HFFc6 (cell line): ENCODE data around the gene TMEM179. TPM values are rescaled to one million over a fixed set of nuclear protein-coding genes. Genes with fewer than 3 reads are reported as not detected.

Source experiments
- DNase-seq: peaks from one replicate; pipeline ENCODE4 v3.0.0-alpha.2; 2018
- H3K27ac Mint-ChIP-seq: 2 replicates; pipeline ENCODE4 v1.8.0; 2020; ENCODE audit warnings: mild to moderate bottlenecking, mixed read lengths
- H3K27me3 Mint-ChIP-seq: 2 replicates; pipeline ENCODE4 v1.8.0; 2021; ENCODE audit warnings: mild to moderate bottlenecking, moderate library complexity, mixed read lengths; ENCODE audit not compliant: insufficient read depth
- H3K36me3 Mint-ChIP-seq: 2 replicates; pipeline ENCODE4 v1.8.0; 2021; ENCODE audit warnings: low read depth, mixed read lengths
- H3K4me1 Mint-ChIP-seq: 2 replicates; pipeline ENCODE4 v1.8.0; 2020; ENCODE audit warnings: low read depth, mixed read lengths
- H3K4me3 Mint-ChIP-seq: 2 replicates; pipeline ENCODE4 v1.8.0; 2020; ENCODE audit warnings: mild to moderate bottlenecking, moderate library complexity, mixed read lengths
- H3K9me3 Mint-ChIP-seq: 2 replicates; pipeline ENCODE4 v1.8.0; 2020; ENCODE audit warnings: mild to moderate bottlenecking, mixed read lengths
- CTCF ChIP-seq: fragments of 200-600 bp; sonication (generic); IDR thresholded peaks from 2 replicates; pipeline ENCODE4 v1.5.0; 2021; ENCODE audit warnings: antibody characterized with exemption, mild to moderate bottlenecking
- total RNA-seq, 6 experiments: library from RNA; stranded (reverse); fragmentation: NEBNext Ultra II Directional; extraction: Animal tissue kit (Norgen Biotek cat#: 25700); gene quantifications; 2 replicates in 1 of 6; 3 replicates in 5 of 6; pipeline ENCODE4 v1.2.3, GENCODE V29; 2021

TMEM179 gene
- total RNA-seq, 6 experiments from 2014 or later, result not detected

GRCh38 chr14:104571246-104571645, 33.3 kb downstream of the TMEM179 start:
- H3K36me3 Mint-ChIP-seq, result no peaks in the 10 kb centered on the region
- peaks cover 32% of the 10 kb centered on the region for H3K27me3 Mint-ChIP-seq
- H3K4me1 Mint-ChIP-seq, result no peaks in the 10 kb centered on the region
- no peak for TF ChIP-seq CTCF
- H3K4me3 Mint-ChIP-seq, result no peak overlapping the region
- H3K27ac Mint-ChIP-seq, result no peak overlapping the region
- DNase-seq, result no peak
- H3K9me3 Mint-ChIP-seq, result no peaks in the 10 kb centered on the region

DNA sequence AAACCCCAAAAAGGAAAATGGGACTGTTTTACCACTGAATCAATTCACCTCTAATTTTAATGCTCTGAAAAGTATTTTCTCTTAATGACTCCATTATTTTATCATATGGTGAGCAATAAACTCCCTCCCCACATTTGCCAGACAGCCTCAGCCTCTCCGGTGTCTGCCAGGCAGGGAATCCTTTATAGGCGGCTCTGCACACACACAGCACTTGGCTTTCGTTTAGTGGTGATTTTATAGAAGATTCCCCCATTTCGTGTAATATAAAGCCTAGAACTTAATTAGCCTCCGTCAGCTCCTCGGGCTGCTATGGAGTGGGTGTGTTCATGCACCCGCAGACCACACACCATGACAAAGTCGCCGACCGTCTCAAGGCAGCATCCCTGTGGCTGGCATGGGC, 35.1 kb downstream of the TMEM179 start:
- H3K36me3 Mint-ChIP-seq, result no peaks in the 10 kb centered on the region
- H3K9me3 Mint-ChIP-seq, result no peaks in the 10 kb centered on the region
- peaks cover 23% of the 10 kb centered on the region for H3K27me3 Mint-ChIP-seq
- H3K27ac Mint-ChIP-seq, result no peak overlapping the region
- H3K4me1 Mint-ChIP-seq, result no peaks in the 10 kb centered on the region
- DNase-seq, result no peak
- H3K4me3 Mint-ChIP-seq, result no peak overlapping the region
- no peak for TF ChIP-seq CTCF

- TF ChIP-seq CTCF, result no peak
- no peaks in the 10 kb centered on the region for H3K4me1 Mint-ChIP-seq
- DNase-seq, result no peak
- H3K4me3 Mint-ChIP-seq, result no peak overlapping the region
- H3K27ac Mint-ChIP-seq, result no peak overlapping the region
- H3K27me3 Mint-ChIP-seq, result peaks cover 24% of the 10 kb centered on the region
- H3K36me3 Mint-ChIP-seq, result no peaks in the 10 kb centered on the region
- H3K9me3 Mint-ChIP-seq, result no peaks in the 10 kb centered on the region
Observed at GRCh38 chr14:104568620-104569019, 36.0 kb downstream of the TMEM179 start.

GRCh38 chr14:104567957-104568225, 36.7 kb downstream of the TMEM179 start:
- DNase-seq, result no peak
- Mint-ChIP-seq H3K36me3 (no peaks in the 10 kb centered on the region), H3K27ac (no peak overlapping the region), H3K9me3 (no peaks in the 10 kb centered on the region), H3K4me1 (no peaks in the 10 kb centered on the region), H3K4me3 (no peak overlapping the region), H3K27me3 (peaks cover 21% of the 10 kb centered on the region)
- TF ChIP-seq CTCF, result no peak

DNA sequence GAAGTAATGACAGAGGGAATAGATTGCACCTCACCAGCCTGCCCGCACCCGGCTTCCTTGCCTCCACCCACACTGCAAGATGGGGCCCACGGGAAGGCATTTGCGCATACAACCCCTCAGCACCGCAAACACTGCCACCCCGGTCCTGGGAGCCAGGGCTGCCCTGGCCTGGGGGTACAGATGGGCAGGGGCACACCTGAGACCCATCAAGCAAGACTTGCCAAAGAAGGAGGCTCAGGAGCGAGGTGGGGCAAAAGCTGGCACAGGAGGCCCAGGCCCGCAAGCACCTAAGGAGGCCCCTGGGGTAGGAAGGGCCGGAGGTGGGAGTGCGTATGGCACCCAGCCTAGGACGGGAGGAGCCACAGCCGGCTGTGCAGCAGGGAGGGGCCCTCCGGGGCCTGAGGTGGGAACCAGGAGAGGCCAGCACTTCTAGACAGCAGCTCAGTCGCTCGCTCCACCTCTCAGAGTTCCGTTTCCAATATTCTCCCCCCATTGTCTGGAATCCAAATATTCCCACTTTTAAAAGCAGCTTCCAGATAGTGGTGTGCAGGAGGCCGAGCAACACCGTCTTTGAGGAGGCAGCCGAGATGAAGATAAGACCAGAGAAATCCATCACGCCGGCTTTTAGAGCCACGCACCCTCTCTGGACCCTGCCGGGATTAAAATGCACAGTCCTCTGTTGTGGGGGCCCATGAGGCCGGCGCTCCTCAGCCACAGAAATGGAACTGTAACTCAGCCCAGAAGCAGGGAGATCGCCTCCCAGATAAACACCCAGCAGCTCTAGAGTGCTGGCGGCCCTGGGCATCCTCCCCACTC, 37.2 kb downstream of the TMEM179 start:
- no peak overlapping the region for H3K27ac Mint-ChIP-seq
- H3K9me3 Mint-ChIP-seq, result no peaks in the 10 kb centered on the region
- H3K27me3 Mint-ChIP-seq, result peaks cover 19% of the 10 kb centered on the region
- no peaks in the 10 kb centered on the region for H3K36me3 Mint-ChIP-seq
- no peak for DNase-seq
- H3K4me3 Mint-ChIP-seq, result no peak overlapping the region
- H3K4me1 Mint-ChIP-seq, result no peaks in the 10 kb centered on the region
- TF ChIP-seq CTCF, result no peak
